ENCODE results near the gene HOXB5.

HOXB5 gene

GRCh38 chr17:48559122-48559839 lies 34.3 kb downstream of the HOXB5 start:
- DNase-seq = no peak

GRCh38 chr17:48558831-48559121 lies 34.8 kb downstream of the HOXB5 start:
- no peak for DNase-seq

- no peak for DNase-seq
Observed at GRCh38 chr17:48558057-48558830, 35.3 kb downstream of the HOXB5 start.

GRCh38 chr17:48556576-48557401 lies 36.8 kb downstream of the HOXB5 start:
- DNase-seq = no peak

GRCh38 chr17:48556229-48556575 lies 37.4 kb downstream of the HOXB5 start:
- DNase-seq = no peak

- DNase-seq = peak; percentile 37
Observed at GRCh38 chr17:48555258-48556228, 38.0 kb downstream of the HOXB5 start.

- DNase-seq = peak; percentile 26
Observed at GRCh38 chr17:48554412-48555257, 38.9 kb downstream of the HOXB5 start.

GRCh38 chr17:48553826-48554225 lies 39.8 kb downstream of the HOXB5 start:
- DNase-seq = no peak

GRCh38 chr17:48553190-48553547 lies 40.4 kb downstream of the HOXB5 start:
- no peak for DNase-seq

GRCh38 chr17:48552466-48553189 lies 41.0 kb downstream of the HOXB5 start:
- DNase-seq = no peak

GRCh38 chr17:48551596-48552465 lies 41.7 kb downstream of the HOXB5 start:
- no peak for DNase-seq

- no peak for DNase-seq
Observed at GRCh38 chr17:48551214-48551555, 42.4 kb downstream of the HOXB5 start.

- DNase-seq = no peak
Observed at GRCh38 chr17:48550502-48551213, 42.9 kb downstream of the HOXB5 start.

GRCh38 chr17:48549914-48550501 lies 43.6 kb downstream of the HOXB5 start:
- DNase-seq = no peak

- no peak for DNase-seq
Observed at GRCh38 chr17:48549281-48549630, 44.3 kb downstream of the HOXB5 start.

GRCh38 chr17:48548523-48549280 lies 44.9 kb downstream of the HOXB5 start:
- DNase-seq = no peak

- no peak for DNase-seq
Observed at GRCh38 chr17:48547808-48548522, 45.6 kb downstream of the HOXB5 start.
